Fibroblast of the aortic adventitia (primary cell): Measurements from ENCODE around the gene USP9X. TPM values are rescaled to one million over a fixed set of nuclear protein-coding genes. Genes with fewer than 3 reads are reported as not detected.

Experiments
- total RNA-seq: library from RNA; depleted of rRNA; stranded (reverse); fragments of >200 nt; gene quantifications from 2 replicates; pipeline ENCODE4 v1.2.3, GENCODE V29; 2012; ENCODE audit warnings: low replicate concordance

USP9X gene
- total RNA-seq, 1 donor = 99.1 TPM

Other genes starting within 250 kb of the USP9X start
- 209 and 316 TPM in 2 replicates for gene DDX3X, start 248.7 kb downstream of the USP9X start, total RNA-seq